Calu3 (cell line): ENCODE results near the gene ZC3H12D. TPM values are rescaled to one million over a fixed set of nuclear protein-coding genes. Genes with fewer than 3 reads are reported as not detected.

Experiments used
- BruUV-seq: library from RNA; stranded (reverse); fragments of 400-500 nt; replicated peaks from 2 replicates; lab custom pipeline; 2021; lab: Mats Ljungman, UMichigan
- CTCF ChIA-PET: fragments of 300-600 bp; sonication (Branson Sonifier 250); formaldehyde crosslinking; loops from one replicate; lab custom pipeline; 2022; ENCODE audit warnings: antibody characterized with exemption; lab: Charles Lee
- DNase-seq: peaks from one replicate; pipeline ENCODE4 v3.0.0; 2022
- H3K27ac Mint-ChIP-seq: one replicate; pipeline ENCODE4 v1.8.0; 2022; ENCODE audit warnings: mixed read lengths; ENCODE audit not compliant: unreplicated experiment
- H3K27me3 Mint-ChIP-seq: one replicate; pipeline ENCODE4 v1.8.0; 2022; ENCODE audit warnings: mixed read lengths; ENCODE audit not compliant: unreplicated experiment
- H3K36me3 Mint-ChIP-seq: one replicate; pipeline ENCODE4 v1.8.0; 2022; ENCODE audit warnings: mild to moderate bottlenecking, moderate library complexity, mixed read lengths; ENCODE audit not compliant: insufficient read depth, unreplicated experiment
- H3K4me1 Mint-ChIP-seq: one replicate; pipeline ENCODE4 v1.8.0; 2022; ENCODE audit warnings: mild to moderate bottlenecking, low read depth, mixed read lengths; ENCODE audit not compliant: unreplicated experiment
- H3K4me3 Mint-ChIP-seq: one replicate; pipeline ENCODE4 v1.8.0; 2022; ENCODE audit warnings: mild to moderate bottlenecking, low read depth, moderate library complexity, mixed read lengths; ENCODE audit not compliant: unreplicated experiment
- H3K9me3 Mint-ChIP-seq: one replicate; pipeline ENCODE4 v1.8.0; 2022; ENCODE audit warnings: low read depth, mixed read lengths; ENCODE audit not compliant: unreplicated experiment
- CTCF ChIP-seq: fragments of 200-600 bp; IDR thresholded peaks from one replicate; pipeline ENCODE4 v1.8.0; 2022; ENCODE audit warnings: antibody characterized with exemption; ENCODE audit not compliant: unreplicated experiment
- intact Hi-C: fragments of 100-400 bp; cut with micrococcal nuclease; formaldehyde crosslinking; loops from one replicate; pipeline ENCODE4 v1.10.0; 2022; ENCODE audit not compliant: unreplicated experiment
- total RNA-seq: library from RNA; stranded (reverse); gene quantifications from 2 replicates; pipeline ENCODE4 v1.2.3, GENCODE V29; 2022

The ZC3H12D gene
- total RNA-seq, 1 experiment from 2014 or later, result 0.05 TPM

- H3K9me3 Mint-ChIP-seq, result no peaks in the 10 kb centered on the region
- no peak for TF ChIP-seq CTCF
- H3K4me1 Mint-ChIP-seq, result peaks cover 8% of the 10 kb centered on the region
- CTCF ChIA-PET, result interaction anchor here (0.8 kb wide), 1 partner anchor 140 kb away, joined by 3 read pairs; no protein-coding TSS in a partner anchor
- H3K27me3 Mint-ChIP-seq, result peaks cover 10% of the 10 kb centered on the region
- no peak overlapping the region for H3K4me3 Mint-ChIP-seq
- no peak overlapping the region for H3K27ac Mint-ChIP-seq
- no peak for DNase-seq
- BruUV-seq, result no TSS peak
- H3K36me3 Mint-ChIP-seq, result no peaks in the 10 kb centered on the region
- intact Hi-C loops, result no loop called here
These were observed 62.2 kb downstream of the ZC3H12D start for GRCh38 chr6:149422581-149422980.

GRCh38 chr6:149421132-149421531 is 63.7 kb downstream of the ZC3H12D start:
- Mint-ChIP-seq H3K9me3 (no peaks in the 10 kb centered on the region), H3K27ac (no peak overlapping the region), H3K4me3 (no peak overlapping the region), H3K27me3 (peaks cover 10% of the 10 kb centered on the region), H3K4me1 (peaks cover 8% of the 10 kb centered on the region), H3K36me3 (no peaks in the 10 kb centered on the region)
- DNase-seq, result no peak
- TF ChIP-seq CTCF, result no peak
- intact Hi-C loops, result no loop called here
- CTCF ChIA-PET, result no interaction called here
- BruUV-seq, result no TSS peak

- H3K27ac Mint-ChIP-seq, result no peak overlapping the region
- H3K36me3 Mint-ChIP-seq, result no peaks in the 10 kb centered on the region
- no peak for DNase-seq
- H3K4me1 Mint-ChIP-seq, result peaks cover 8% of the 10 kb centered on the region
- no peak overlapping the region for H3K4me3 Mint-ChIP-seq
- intact Hi-C loops, result no loop called here
- H3K27me3 Mint-ChIP-seq, result peaks cover 10% of the 10 kb centered on the region
- no peak for TF ChIP-seq CTCF
- no TSS peak for BruUV-seq
- CTCF ChIA-PET, result no interaction called here
- no peaks in the 10 kb centered on the region for H3K9me3 Mint-ChIP-seq
These were observed 65.0 kb downstream of the ZC3H12D start for GRCh38 chr6:149419696-149420404.

GRCh38 chr6:149414821-149415220 is 70.0 kb downstream of the ZC3H12D start:
- no peaks in the 10 kb centered on the region for H3K9me3 Mint-ChIP-seq
- no peak for DNase-seq
- H3K4me1 Mint-ChIP-seq, result no peaks in the 10 kb centered on the region
- CTCF ChIA-PET, result no interaction called here
- no peaks in the 10 kb centered on the region for H3K36me3 Mint-ChIP-seq
- H3K27ac Mint-ChIP-seq, result no peak overlapping the region
- H3K4me3 Mint-ChIP-seq, result no peak overlapping the region
- intact Hi-C loops, result no loop called here
- no peaks in the 10 kb centered on the region for H3K27me3 Mint-ChIP-seq
- no peak for TF ChIP-seq CTCF
- no TSS peak for BruUV-seq
